Measurements from ENCODE around the gene TRIM10.
"Not testable (repeated sequence)": the region's sequence is repeated elsewhere in the genome, so short reads cannot be mapped to it uniquely, and the experiment has no call there.

TRIM10 gene

GRCh38 chr6:30172681-30173080, 11.7 kb upstream of the TRIM10 start:
- in situ Hi-C loops (cut with MboI; ENCODE audit: low sequenced_read_pairs): no loop called here

GRCh38 chr6:30171677-30172471, 10.9 kb upstream of the TRIM10 start:
- in situ Hi-C loops (cut with MboI; ENCODE audit: low sequenced_read_pairs): no loop called here

- in situ Hi-C loops (cut with MboI; ENCODE audit: low sequenced_read_pairs): no loop called here
Measured at GRCh38 chr6:30169658-30170614, 8.9 kb upstream of the TRIM10 start.

- in situ Hi-C loops (cut with MboI; ENCODE audit: low sequenced_read_pairs): no loop called here
Measured at GRCh38 chr6:30168741-30169140, 7.7 kb upstream of the TRIM10 start.

GRCh38 chr6:30167101-30167500, 6.1 kb upstream of the TRIM10 start:
- in situ Hi-C loops (cut with MboI; ENCODE audit: low sequenced_read_pairs): no loop called here

GRCh38 chr6:30165238-30165637, 4.2 kb upstream of the TRIM10 start:
- in situ Hi-C loops (cut with MboI; ENCODE audit: low sequenced_read_pairs): not testable (repeated sequence)

- in situ Hi-C loops (cut with MboI; ENCODE audit: low sequenced_read_pairs): no loop called here
Measured at GRCh38 chr6:30164714-30165113, 3.7 kb upstream of the TRIM10 start.

- in situ Hi-C loops (cut with MboI; ENCODE audit: low sequenced_read_pairs): no loop called here
Measured at GRCh38 chr6:30163918-30164654, 3.1 kb upstream of the TRIM10 start.

GRCh38 chr6:30163090-30163917, 2.3 kb upstream of the TRIM10 start, which contains the start of gene TRIM15:
TRIM15 (plus strand) TSS chr6:30163546; CDS start chr6:30163685, 139 bp downstream.
- in situ Hi-C loops (cut with MboI; ENCODE audit: low sequenced_read_pairs): no loop called here

GRCh38 chr6:30162265-30163089, 1.5 kb upstream of the TRIM10 start:
- in situ Hi-C loops (cut with MboI; ENCODE audit: low sequenced_read_pairs): no loop called here

GRCh38 chr6:30160008-30160784, 815 bp downstream of the TRIM10 start:
- in situ Hi-C loops (cut with MboI; ENCODE audit: low sequenced_read_pairs): no loop called here

- in situ Hi-C loops (cut with MboI; ENCODE audit: low sequenced_read_pairs): no loop called here
Measured at GRCh38 chr6:30158475-30159040, 2.5 kb downstream of the TRIM10 start.

- in situ Hi-C loops (cut with MboI; ENCODE audit: low sequenced_read_pairs): no loop called here
Measured at GRCh38 chr6:30157999-30158398, 3.0 kb downstream of the TRIM10 start.

GRCh38 chr6:30157581-30157980, 3.4 kb downstream of the TRIM10 start:
- in situ Hi-C loops (cut with MboI; ENCODE audit: low sequenced_read_pairs): no loop called here

- in situ Hi-C loops (cut with MboI; ENCODE audit: low sequenced_read_pairs): no loop called here
Measured at GRCh38 chr6:30156774-30157173, 4.2 kb downstream of the TRIM10 start.

- in situ Hi-C loops (cut with MboI; ENCODE audit: low sequenced_read_pairs): no loop called here
Measured at GRCh38 chr6:30156262-30156599, 4.8 kb downstream of the TRIM10 start.

GRCh38 chr6:30155520-30156261, 5.3 kb downstream of the TRIM10 start:
- in situ Hi-C loops (cut with MboI; ENCODE audit: low sequenced_read_pairs): no loop called here

Data from hTERT RPE-1 (cell line).